ENCODE data around the gene ADGRV1. TPM values are rescaled to one million over a fixed set of nuclear protein-coding genes. Genes with fewer than 3 reads are reported as not detected.

The ADGRV1 gene
- total RNA-seq, 4 donors from 2014 or later: 0.08 to 0.87 (median 0.41) TPM

DNA sequence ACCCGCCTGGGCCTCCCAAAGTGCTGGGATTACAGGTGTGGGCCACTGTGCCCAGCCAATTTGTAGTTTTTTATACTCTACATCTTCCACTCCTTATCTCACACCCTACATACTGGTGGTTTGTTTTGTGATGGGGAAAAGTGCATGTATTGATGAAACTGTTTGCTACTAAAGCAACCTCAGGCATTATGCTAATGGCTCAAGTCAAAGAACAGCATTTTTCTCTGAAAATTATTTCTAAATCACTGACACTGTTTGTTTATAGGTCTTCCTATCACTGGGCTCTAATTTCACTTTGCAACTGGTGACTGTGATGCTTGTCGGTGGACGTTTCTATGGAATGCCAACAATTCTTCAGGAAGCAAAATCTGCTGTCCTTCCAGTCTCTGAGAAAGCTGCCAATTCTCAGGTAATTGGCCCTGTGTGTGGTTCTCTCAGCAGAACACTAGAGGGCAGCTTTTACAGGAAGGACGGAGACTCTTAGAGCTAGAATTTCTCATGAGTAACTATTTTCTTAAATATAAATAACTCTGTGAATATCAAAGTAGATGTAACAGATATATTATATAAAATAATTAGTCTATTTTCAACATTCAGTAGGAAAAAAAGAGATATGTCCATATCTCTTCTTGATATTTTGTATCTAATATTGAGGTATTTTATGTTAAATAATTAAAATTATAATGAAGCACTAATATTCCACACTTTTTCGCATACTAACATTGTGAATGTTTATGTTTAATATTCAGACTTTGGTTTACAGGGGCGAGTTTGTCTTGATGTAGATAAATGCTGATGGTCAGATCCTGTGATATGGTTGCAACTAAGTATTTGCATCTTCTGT lies 244.1 kb downstream of the ADGRV1 start:
- peaks cover 0 to 10% (median 0%) of the 10 kb centered on the region in 3 donors for H3K9me3 ChIP-seq
- no peak for TF ChIP-seq POLR2A (IDR thresholded peaks at IDR 0.05)
- TF ChIP-seq, protein P1, sequence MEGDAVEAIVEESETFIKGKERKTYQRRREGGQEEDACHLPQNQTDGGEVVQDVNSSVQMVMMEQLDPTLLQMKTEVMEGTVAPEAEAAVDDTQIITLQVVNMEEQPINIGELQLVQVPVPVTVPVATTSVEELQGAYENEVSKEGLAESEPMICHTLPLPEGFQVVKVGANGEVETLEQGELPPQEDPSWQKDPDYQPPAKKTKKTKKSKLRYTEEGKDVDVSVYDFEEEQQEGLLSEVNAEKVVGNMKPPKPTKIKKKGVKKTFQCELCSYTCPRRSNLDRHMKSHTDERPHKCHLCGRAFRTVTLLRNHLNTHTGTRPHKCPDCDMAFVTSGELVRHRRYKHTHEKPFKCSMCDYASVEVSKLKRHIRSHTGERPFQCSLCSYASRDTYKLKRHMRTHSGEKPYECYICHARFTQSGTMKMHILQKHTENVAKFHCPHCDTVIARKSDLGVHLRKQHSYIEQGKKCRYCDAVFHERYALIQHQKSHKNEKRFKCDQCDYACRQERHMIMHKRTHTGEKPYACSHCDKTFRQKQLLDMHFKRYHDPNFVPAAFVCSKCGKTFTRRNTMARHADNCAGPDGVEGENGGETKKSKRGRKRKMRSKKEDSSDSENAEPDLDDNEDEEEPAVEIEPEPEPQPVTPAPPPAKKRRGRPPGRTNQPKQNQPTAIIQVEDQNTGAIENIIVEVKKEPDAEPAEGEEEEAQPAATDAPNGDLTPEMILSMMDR (IDR thresholded peaks at IDR 0.05): peak in 3 of 4 experiments; percentile 18 to 54 (median 20)
- no peak for TF ChIP-seq EP300 (IDR thresholded peaks at IDR 0.05)
- H3K4me1 ChIP-seq: no peaks in the 10 kb centered on the region
- H3K27ac ChIP-seq: no peak overlapping the region
- ATAC-seq: no peak
- no peaks in the 10 kb centered on the region for H3K36me3 ChIP-seq
- WGBS, 2 donors (ENCODE audit: low coverage in 1 of 2): 27 to 38% methylated on average over 5 to 6 of the region's 6 CpGs
- peaks cover 6% of the 10 kb centered on the region for H3K27me3 ChIP-seq
- H3K4me3 ChIP-seq: no peak overlapping the region

DNA sequence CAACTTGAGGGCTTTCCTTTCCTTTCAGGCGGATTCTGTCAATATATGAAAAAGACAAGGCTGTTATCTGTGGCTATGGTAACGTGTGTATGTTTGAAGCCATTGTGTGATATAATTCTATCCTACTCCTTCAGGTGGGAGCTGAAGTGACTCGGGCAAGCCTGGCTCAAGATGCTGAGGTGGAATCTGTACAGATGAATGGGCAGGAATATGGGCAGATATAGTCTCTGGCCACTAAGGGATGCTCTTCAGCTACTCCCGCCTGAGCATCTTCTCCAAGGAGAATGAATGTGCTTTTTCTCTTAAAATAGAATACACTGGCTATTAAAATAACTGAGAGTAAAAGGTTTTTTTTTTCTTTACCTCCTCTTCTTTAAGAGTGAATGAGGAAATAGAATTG lies 244.8 kb downstream of the ADGRV1 start:
- Histone ChIP-seq H3K9me3 (peaks cover 0 to 9% (median 0%) of the 10 kb centered on the region in 3 donors), H3K27me3 (peaks cover 6% of the 10 kb centered on the region), H3K4me3 (no peak overlapping the region), H3K4me1 (no peaks in the 10 kb centered on the region), H3K27ac (no peak overlapping the region), H3K36me3 (no peaks in the 10 kb centered on the region)
- ATAC-seq: no peak
- TF ChIP-seq, protein P1 (IDR thresholded peaks at IDR 0.05): no peak
- WGBS, 2 donors (ENCODE audit: low coverage in 1 of 2): 79% methylated on average over 4 of the region's 4 CpGs; no CpG with 5 or more reads in 1 of the 2 donors

DNA sequence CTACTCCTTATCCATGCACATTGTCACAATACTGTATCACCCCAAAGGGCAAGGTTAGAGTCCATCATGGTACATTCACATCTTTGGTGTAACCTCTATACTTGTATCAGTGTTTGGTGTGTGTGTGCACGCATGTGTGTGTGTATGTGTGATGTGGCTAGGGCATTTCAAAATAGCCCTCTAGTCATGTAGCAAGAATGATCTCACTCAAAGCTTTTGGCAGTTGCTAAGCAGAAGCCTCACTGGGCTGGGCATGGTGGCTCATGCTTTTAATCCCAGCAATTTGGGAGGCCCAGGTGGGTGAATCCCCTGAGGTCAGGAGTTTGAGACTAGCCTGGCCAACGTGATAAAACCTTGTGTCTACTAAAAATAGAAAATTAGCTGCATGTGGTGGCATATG lies 245.3 kb downstream of the ADGRV1 start:
- peaks cover 0 to 9% (median 0%) of the 10 kb centered on the region in 3 donors for H3K9me3 ChIP-seq
- ATAC-seq: no peak
- H3K27me3 ChIP-seq: peaks cover 6% of the 10 kb centered on the region
- TF ChIP-seq POLR2A (IDR thresholded peaks at IDR 0.05) (no peak), EP300 (IDR thresholded peaks at IDR 0.05) (no peak), POLR2AphosphoS5 (IDR thresholded peaks at IDR 0.05) (no peak)
- TF ChIP-seq, protein P1 (IDR thresholded peaks at IDR 0.05): no peak
- no peaks in the 10 kb centered on the region for H3K4me1 ChIP-seq
- no peak overlapping the region for H3K4me3 ChIP-seq
- no peak overlapping the region for H3K27ac ChIP-seq
- H3K36me3 ChIP-seq: no peaks in the 10 kb centered on the region
- WGBS, 2 donors (ENCODE audit: low coverage in 1 of 2): 72% methylated on average over 2 of the region's 2 CpGs; no CpG with 5 or more reads in 1 of the 2 donors

DNA sequence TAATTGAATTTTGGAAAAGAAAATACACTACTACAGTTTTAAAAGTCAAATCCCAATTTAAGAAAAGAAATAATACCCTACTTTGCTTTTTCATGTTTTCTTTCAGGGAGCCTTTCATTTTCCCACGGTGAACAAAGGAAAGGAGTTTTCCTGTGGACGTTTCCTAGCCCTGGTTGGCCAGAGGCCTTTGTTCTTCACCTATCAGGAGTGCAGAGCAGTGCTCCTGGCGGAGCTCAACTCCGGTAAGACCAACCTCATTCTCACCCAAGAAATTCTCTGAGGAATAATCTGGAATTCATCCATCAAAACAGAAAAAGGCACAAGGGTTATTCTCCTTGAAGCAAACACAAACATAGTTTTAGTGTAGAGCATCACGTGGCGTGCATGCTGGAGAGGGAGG lies 248.9 kb downstream of the ADGRV1 start:
- H3K4me1 ChIP-seq: no peaks in the 10 kb centered on the region
- TF ChIP-seq POLR2A (IDR thresholded peaks at IDR 0.05) (no peak), EP300 (IDR thresholded peaks at IDR 0.05) (no peak), POLR2AphosphoS5 (IDR thresholded peaks at IDR 0.05) (no peak)
- TF ChIP-seq, protein P1 (IDR thresholded peaks at IDR 0.05): no peak
- peaks cover 6% of the 10 kb centered on the region for H3K27me3 ChIP-seq
- WGBS, 2 donors (ENCODE audit: low coverage in 1 of 2): 34 to 54% methylated on average over 4 to 5 of the region's 6 CpGs
- H3K9me3 ChIP-seq: no peaks in the 10 kb centered on the region
- H3K36me3 ChIP-seq: no peaks in the 10 kb centered on the region
- no peak overlapping the region for H3K4me3 ChIP-seq
- no peak overlapping the region for H3K27ac ChIP-seq
- no peak for ATAC-seq
